Esophagus muscularis mucosa (tissue), 3 donors: ENCODE results near the gene NACC1.

Experiments
- POLR2AphosphoS5 ChIP-seq, 2 donors: sonication (generic); formaldehyde crosslinking; IDR thresholded peaks; one replicate each; pipeline ENCODE4 v1.6.1; 2017; ENCODE audit warnings: antibody characterized with exemption in 2 of 2
- TF ChIP-seq, protein P1 (sequence below), 3 experiments: fragments of 200-600 bp in 2 of 3; fragments of 450-650 bp in 1 of 3; sonication (generic) in 2 of 3; IDR thresholded peaks; one replicate each; pipeline ENCODE4 v1.5.1; 2017 to 2019; ENCODE audit warnings: antibody characterized with exemption in 3 of 3, mild to moderate bottlenecking in 2 of 3, moderate library complexity in 1 of 3

GRCh38 chr19:13160557-13160956 is 42.5 kb downstream of the NACC1 start:
- TF ChIP-seq, protein P1, sequence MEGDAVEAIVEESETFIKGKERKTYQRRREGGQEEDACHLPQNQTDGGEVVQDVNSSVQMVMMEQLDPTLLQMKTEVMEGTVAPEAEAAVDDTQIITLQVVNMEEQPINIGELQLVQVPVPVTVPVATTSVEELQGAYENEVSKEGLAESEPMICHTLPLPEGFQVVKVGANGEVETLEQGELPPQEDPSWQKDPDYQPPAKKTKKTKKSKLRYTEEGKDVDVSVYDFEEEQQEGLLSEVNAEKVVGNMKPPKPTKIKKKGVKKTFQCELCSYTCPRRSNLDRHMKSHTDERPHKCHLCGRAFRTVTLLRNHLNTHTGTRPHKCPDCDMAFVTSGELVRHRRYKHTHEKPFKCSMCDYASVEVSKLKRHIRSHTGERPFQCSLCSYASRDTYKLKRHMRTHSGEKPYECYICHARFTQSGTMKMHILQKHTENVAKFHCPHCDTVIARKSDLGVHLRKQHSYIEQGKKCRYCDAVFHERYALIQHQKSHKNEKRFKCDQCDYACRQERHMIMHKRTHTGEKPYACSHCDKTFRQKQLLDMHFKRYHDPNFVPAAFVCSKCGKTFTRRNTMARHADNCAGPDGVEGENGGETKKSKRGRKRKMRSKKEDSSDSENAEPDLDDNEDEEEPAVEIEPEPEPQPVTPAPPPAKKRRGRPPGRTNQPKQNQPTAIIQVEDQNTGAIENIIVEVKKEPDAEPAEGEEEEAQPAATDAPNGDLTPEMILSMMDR (IDR thresholded peaks at IDR 0.05): no peak
- no peak for TF ChIP-seq POLR2AphosphoS5 (IDR thresholded peaks at IDR 0.05)
